Measurements from ENCODE around the gene SPNS3. TPM values are rescaled to one million over a fixed set of nuclear protein-coding genes. Genes with fewer than 3 reads are reported as not detected.

Gene SPNS3
- total and polyA plus RNA-seq, 10 of the 15 experiments (the other 5 are each of a cell fraction or from before 2014, with no cell fraction given), result 0.16 to 2.6 (median 0.97) TPM

GRCh38 chr17:4443476-4443875 lies 9.7 kb downstream of the SPNS3 start (continued):
- TF ChIP-seq E2F8 (IDR thresholded peaks at IDR 0.05; ENCODE audit: low read depth, partially characterized antibody) (no peak), STAT3 (IDR thresholded peaks at IDR 0.05; ENCODE audit: low read depth, low read length) (no peak)

- Histone ChIP-seq H4K20me1 (ENCODE audit: control insufficient read depth, insufficient read depth) (no peaks in the 10 kb centered on the region), H3K4me1 (ENCODE audit: control insufficient read depth, insufficient read depth, low read length) (no peaks in the 10 kb centered on the region), H3K9ac (ENCODE audit: control insufficient read depth, insufficient read depth, low read length) (no peak overlapping the region), H3K36me3 (ENCODE audit: control insufficient read depth in 2 of 2, insufficient read depth in 2 of 2, low read length in 1 of 2) (no peaks in the 10 kb centered on the region), H2AFZ (ENCODE audit: control insufficient read depth, low read depth, low read length) (no peak overlapping the region), H3K27me3 (replicated peaks in 1 of 2; ENCODE audit: control insufficient read depth in 2 of 2, insufficient read depth in 2 of 2, low read length in 1 of 2) (no peaks in the 10 kb centered on the region; a peak in 1 of 4 replicates), H3K4me2 (ENCODE audit: control insufficient read depth, insufficient read depth) (no peak overlapping the region), H3K79me2 (ENCODE audit: control insufficient read depth, insufficient read depth, low read length) (no peaks in the 10 kb centered on the region), H3K27ac (ENCODE audit: control insufficient read depth, insufficient read depth) (no peak overlapping the region), H3K9me3 (replicated peaks; ENCODE audit: control insufficient read depth, insufficient read depth, low read length) (no peaks in the 10 kb centered on the region), H3K4me3 (no peak overlapping the region)
- no peak for FAIRE-seq
- in situ Hi-C loops (cut with MboI) (no loop called here), intact Hi-C loops (cut with micrococcal nuclease; ENCODE audit: unreplicated experiment) (no loop called here)
- ChIA-PET CTCF (no interaction called here), RAD21 (ENCODE audit: unreplicated experiment) (interaction anchor here (0.5 to 0.8 kb wide), 2 partner anchors 27 to 425 kb away, joined by 3 read pairs; no protein-coding TSS in a partner anchor), POLR2A (no interaction called here), SMC1A (ENCODE audit: uncharacterized antibody, unreplicated experiment) (no interaction called here)
- no peak for DNase-seq (ENCODE audit: low read depth, low spot score)
- ATAC-seq, result no peak
- BruUV-seq (replicated peaks), result no TSS peak
- 37% methylated on average over 17 of the region's 18 CpGs for WGBS (ENCODE audit: insufficient coverage, insufficient replicate concordance, low lambda C conversion rate, missing lambda C conversion rate)
- TF ChIP-seq ZNF622 (IDR thresholded peaks at IDR 0.05), result no peak
- no peak for TF ChIP-seq JUND (IDR thresholded peaks at IDR 0.05; ENCODE audit: low read depth, low read length)
- no peak for TF ChIP-seq TCF12 (IDR thresholded peaks at IDR 0.05; ENCODE audit: low read depth, low read length)
- no peak for TF ChIP-seq MTA3 (IDR thresholded peaks at IDR 0.05; ENCODE audit: borderline replicate concordance, low read length)
- TF ChIP-seq YBX1 (IDR thresholded peaks at IDR 0.05), result no peak
- TF ChIP-seq ZNF217 (IDR thresholded peaks at IDR 0.05), result no peak
- TF ChIP-seq NR2C1 (IDR thresholded peaks at IDR 0.05), result no peak
- TF ChIP-seq RAD51 (IDR thresholded peaks at IDR 0.05), result no peak
- TF ChIP-seq TARDBP (IDR thresholded peaks at IDR 0.05; ENCODE audit: borderline replicate concordance), result no peak
- TF ChIP-seq ZBTB40 (IDR thresholded peaks at IDR 0.05; ENCODE audit: borderline replicate concordance), result no peak
- TF ChIP-seq SUPT20H (IDR thresholded peaks at IDR 0.05; ENCODE audit: borderline replicate concordance, control insufficient read depth, low read depth, low read length), result no peak
- TF ChIP-seq ATF7 (IDR thresholded peaks at IDR 0.05; ENCODE audit: low read depth), result no peak
- TF ChIP-seq STAT1 (conservative IDR thresholded peaks at IDR 0.05), result no peak
Observed at GRCh38 chr17:4444782-4445473, 11.2 kb downstream of the SPNS3 start.
